Gastrocnemius medialis (tissue), 4 donors: ENCODE measurements around the gene RND1. TPM values are rescaled to one million over a fixed set of nuclear protein-coding genes. Genes with fewer than 3 reads are reported as not detected.

Experiments used
- ATAC-seq, 2 donors: fragments of 150-250 bp; one replicate each; pipeline ENCODE4 v1.9.1; 2016
- DNase-seq, 2 donors: peaks; one replicate each; pipeline ENCODE4 v3.0.0-alpha.2; 2019
- H3K27ac ChIP-seq, 4 donors: fragments of 200-600 bp; sonication (generic); 1 replicate in 1 of 4; 2 replicates in 3 of 4; pipeline ENCODE4 v1.5.1; 2016 to 2018; ENCODE audit warnings: mild to moderate bottlenecking in 2 of 4, moderate library complexity in 1 of 4
- H3K27me3 ChIP-seq, 3 donors: fragments of 200-600 bp; sonication (generic) in 2 of 3; 1 replicate in 1 of 3; 2 replicates in 2 of 3; pipeline versions ENCODE4 v1.5.1 to v1.6.0; 2016 to 2019; ENCODE audit warnings: mild to moderate bottlenecking in 1 of 3, moderate library complexity in 1 of 3
- H3K36me3 ChIP-seq, 2 donors: fragments of 200-600 bp; sonication (generic) in 1 of 2; one replicate each; pipeline ENCODE4 v1.5.1; 2017 to 2018
- H3K4me1 ChIP-seq, 2 donors: fragments of 200-600 bp; sonication (generic) in 1 of 2; one replicate each; pipeline ENCODE4 v1.5.1; 2016 to 2017; ENCODE audit warnings: mild to moderate bottlenecking in 2 of 2
- H3K4me3 ChIP-seq, 4 donors: fragments of 200-600 bp; sonication (generic) in 3 of 4; 1 replicate in 1 of 4; 2 replicates in 3 of 4; pipeline ENCODE4 v1.5.1; 2016 to 2019; ENCODE audit warnings: mild to moderate bottlenecking in 2 of 4
- H3K9me3 ChIP-seq, 3 donors: fragments of 200-600 bp; sonication (generic) in 2 of 3; 1 replicate in 1 of 3; 2 replicates in 2 of 3; pipeline ENCODE4 v1.5.1; 2016 to 2019
- POLR2A ChIP-seq, 2 donors: fragments of 450-650 bp; IDR thresholded peaks; one replicate each; pipeline ENCODE4 v1.6.1; 2017; ENCODE audit warnings: antibody characterized with exemption in 2 of 2, mild to moderate bottlenecking in 2 of 2, moderate library complexity in 2 of 2
- in situ Hi-C, 4 donors: fragments of 200-750 bp; cut with MboI; loops; one replicate each; pipeline versions ENCODE4 v1.15.0 to v1.8.0; 2017; ENCODE audit warnings: low sequenced_read_pairs in 4 of 4
- intact Hi-C: fragments of 100-400 bp; cut with DNase I; formaldehyde crosslinking; loops from one replicate; pipeline ENCODE4 v1.15.1; 2023; ENCODE audit warnings: low total_unique reads
- total RNA-seq, 4 donors: library from RNA; depleted of rRNA; stranded (reverse); fragments of >200 nt; gene quantifications; one replicate each; pipeline versions ENCODE4 v1.1.0 to v1.2.3, GENCODE V29; 2016
- TF ChIP-seq, protein P1 (sequence below), 5 experiments: fragments of 450-650 bp in 3 of 5; fragments of 200-600 bp in 2 of 5; sonication (generic) in 2 of 5; IDR thresholded peaks in 4 of 5; conservative IDR thresholded peaks in 1 of 5; 1 replicate in 4 of 5; 2 replicates in 1 of 5; pipeline ENCODE4 v1.5.1; 2016 to 2019; ENCODE audit warnings: antibody characterized with exemption in 5 of 5, mild to moderate bottlenecking in 3 of 5, moderate library complexity in 3 of 5

RND1 gene
- total RNA-seq, 4 donors from 2014 or later: 0.36 TPM; not detected in 3

DNA sequence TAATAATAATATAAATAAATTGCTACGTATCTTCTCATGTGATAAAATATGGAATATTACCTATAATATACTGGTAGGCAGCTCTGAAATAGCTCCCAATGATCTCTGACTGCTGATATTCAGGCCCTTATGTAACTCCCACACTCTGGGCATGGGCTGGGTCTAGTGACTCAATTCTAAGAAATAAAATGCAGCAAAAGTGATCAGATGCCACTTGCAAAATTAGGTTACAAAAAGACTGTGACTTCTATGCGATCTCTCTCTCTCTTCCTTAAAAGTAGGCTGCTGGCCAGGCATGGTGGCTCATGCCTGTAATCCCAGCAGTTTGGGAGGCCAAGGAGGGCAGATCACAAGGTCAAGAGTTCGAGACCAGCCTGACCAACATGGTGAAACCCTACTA, 57.7 kb downstream of the RND1 start:
- H3K9me3 ChIP-seq: no peaks in the 10 kb centered on the region
- TF ChIP-seq POLR2A (IDR thresholded peaks at IDR 0.05): no peak
- TF ChIP-seq, protein P1, sequence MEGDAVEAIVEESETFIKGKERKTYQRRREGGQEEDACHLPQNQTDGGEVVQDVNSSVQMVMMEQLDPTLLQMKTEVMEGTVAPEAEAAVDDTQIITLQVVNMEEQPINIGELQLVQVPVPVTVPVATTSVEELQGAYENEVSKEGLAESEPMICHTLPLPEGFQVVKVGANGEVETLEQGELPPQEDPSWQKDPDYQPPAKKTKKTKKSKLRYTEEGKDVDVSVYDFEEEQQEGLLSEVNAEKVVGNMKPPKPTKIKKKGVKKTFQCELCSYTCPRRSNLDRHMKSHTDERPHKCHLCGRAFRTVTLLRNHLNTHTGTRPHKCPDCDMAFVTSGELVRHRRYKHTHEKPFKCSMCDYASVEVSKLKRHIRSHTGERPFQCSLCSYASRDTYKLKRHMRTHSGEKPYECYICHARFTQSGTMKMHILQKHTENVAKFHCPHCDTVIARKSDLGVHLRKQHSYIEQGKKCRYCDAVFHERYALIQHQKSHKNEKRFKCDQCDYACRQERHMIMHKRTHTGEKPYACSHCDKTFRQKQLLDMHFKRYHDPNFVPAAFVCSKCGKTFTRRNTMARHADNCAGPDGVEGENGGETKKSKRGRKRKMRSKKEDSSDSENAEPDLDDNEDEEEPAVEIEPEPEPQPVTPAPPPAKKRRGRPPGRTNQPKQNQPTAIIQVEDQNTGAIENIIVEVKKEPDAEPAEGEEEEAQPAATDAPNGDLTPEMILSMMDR (IDR thresholded peaks at IDR 0.05 in 4 of 5, conservative IDR thresholded peaks at IDR 0.05 in 1 of 5): no peak
- in situ Hi-C loops: no loop called here
- H3K4me3 ChIP-seq: no peak overlapping the region
- no peak for DNase-seq
- H3K36me3 ChIP-seq: no peaks in the 10 kb centered on the region
- no peak overlapping the region for H3K27ac ChIP-seq
- H3K27me3 ChIP-seq: no peaks in the 10 kb centered on the region
- intact Hi-C loops: no loop called here
- ATAC-seq: no peak
- no peaks in the 10 kb centered on the region for H3K4me1 ChIP-seq

Other genes starting within 250 kb of the RND1 start
- gene KANSL2, start 183.6 kb downstream of the RND1 start, total RNA-seq: 100 to 1,000 TPM in 1 of 4 donors, 10 to 100 TPM in 3; 69.0 to 107 (median 76.4) TPM
- 10 to 100 TPM; 18.0 to 21.4 (median 19.6) TPM for gene CCNT1, start 149.2 kb downstream of the RND1 start, total RNA-seq
- gene ADCY6, start 76.8 kb downstream of the RND1 start, total RNA-seq: 10 to 100 TPM; 11.4 to 13.6 (median 12.6) TPM
- gene CACNB3, start 47.4 kb downstream of the RND1 start, total RNA-seq: 1 to 10 TPM; 1.2 to 5.7 (median 2.7) TPM
- 10 to 100 TPM; 55.8 to 80.6 (median 75.7) TPM for gene DDX23, start 13.7 kb downstream of the RND1 start, total RNA-seq
- 1 to 10 TPM in 3 of 4 donors, not detected in 1; 2.1 to 3.9 (median 3.0) TPM for gene FKBP11, start 59.6 kb upstream of the RND1 start, total RNA-seq
- 10 to 100 TPM in 3 of 4 donors, 1 to 10 TPM in 1; 4.9 to 17.2 (median 13.5) TPM for gene ARF3, start 91.6 kb upstream of the RND1 start, total RNA-seq
- gene WNT10B, start 105.9 kb upstream of the RND1 start, total RNA-seq: not detected
- gene WNT1, start 112.5 kb upstream of the RND1 start, total RNA-seq: not detected
- gene DDN, start 133.5 kb upstream of the RND1 start, total RNA-seq: 100 to 1,000 TPM in 3 of 4 donors, 10 to 100 TPM in 1; 26.8 to 415 (median 232) TPM
- gene PRKAG1, start 152.9 kb upstream of the RND1 start, total RNA-seq: 10 to 100 TPM; 67.4 to 97.7 (median 83.9) TPM
- gene KMT2D, start 194.9 kb upstream of the RND1 start, total RNA-seq: 10 to 100 TPM; 36.0 to 99.0 (median 71.3) TPM
- gene RHEBL1, start 204.1 kb upstream of the RND1 start, total RNA-seq: under 1 TPM in 2 of 4 donors, not detected in 2; 0.46 to 0.71 TPM
- under 1 TPM in 3 of 4 donors, not detected in 1; 0.09 to 0.36 (median 0.15) TPM for gene DHH, start 228.9 kb upstream of the RND1 start, total RNA-seq
- 10 to 100 TPM; 11.1 to 27.2 (median 15.9) TPM for gene LMBR1L, start 245.0 kb upstream of the RND1 start, total RNA-seq